Activated T-cell treated with anti-CD3 and anti-CD28 coated beads for 1 hour (primary cell): ENCODE results near the gene PCDHGC5.

Source experiments
- DNase-seq: peaks from one replicate; pipeline ENCODE4 v3.0.0-alpha.2; 2020; ENCODE audit warnings: low read depth

PCDHGC5 gene

GRCh38 chr5:141529873-141530272, 41.0 kb downstream of the PCDHGC5 start:
- no peak for DNase-seq

- DNase-seq: no peak
Observed at GRCh38 chr5:141532726-141533125, 43.8 kb downstream of the PCDHGC5 start.

GRCh38 chr5:141533897-141534296, 45.0 kb downstream of the PCDHGC5 start:
- no peak for DNase-seq

DNA sequence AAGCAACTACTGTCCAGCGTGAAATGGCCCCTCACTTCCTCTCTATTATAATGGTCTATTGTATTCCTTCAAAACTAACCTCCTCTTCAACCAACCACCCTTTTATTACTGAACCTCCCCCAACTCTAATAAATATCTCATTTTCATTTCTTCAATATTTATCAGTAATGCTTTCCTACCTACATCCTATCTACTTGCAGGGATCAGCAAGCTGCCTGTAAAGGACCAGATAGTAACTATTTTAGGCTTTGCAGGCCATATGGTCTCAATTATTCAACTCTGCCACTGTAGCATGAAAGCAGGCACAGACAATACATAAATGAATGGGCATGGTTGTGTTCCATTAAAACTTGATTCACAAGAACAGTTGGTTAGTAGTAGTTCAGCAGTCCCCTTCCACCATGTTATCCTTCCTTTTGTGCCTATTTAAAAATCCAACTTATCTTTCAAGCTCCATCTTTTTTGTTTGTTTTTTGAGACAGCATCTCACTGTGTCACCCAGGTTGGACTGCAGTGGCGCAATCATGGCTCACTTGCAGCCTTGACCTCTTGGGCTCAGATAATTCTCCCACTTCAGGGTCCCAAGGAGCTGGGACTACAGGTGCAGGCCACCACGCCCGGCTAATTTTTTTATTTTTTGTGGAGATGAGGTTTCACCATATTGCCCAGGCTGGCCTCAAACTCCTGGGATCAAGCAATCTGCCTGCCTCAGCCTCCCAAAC, 45.8 kb downstream of the PCDHGC5 start:
- no peak for DNase-seq
